ENCODE results near the gene DNAJC11. TPM values are rescaled to one million over a fixed set of nuclear protein-coding genes. Genes with fewer than 3 reads are reported as not detected.
"Not testable (repeated sequence)": the region's sequence is repeated elsewhere in the genome, so short reads cannot be mapped to it uniquely, and the experiment has no call there.

Gene DNAJC11
- total RNA-seq, 1 donor from 2014 or later: 24.5 TPM

GRCh38 chr1:6657138-6657537 is 44.5 kb downstream of the DNAJC11 start:
- FAIRE-seq: no peak
- DNase-seq (ENCODE audit: low spot score in 2 of 2): no peak

DNA sequence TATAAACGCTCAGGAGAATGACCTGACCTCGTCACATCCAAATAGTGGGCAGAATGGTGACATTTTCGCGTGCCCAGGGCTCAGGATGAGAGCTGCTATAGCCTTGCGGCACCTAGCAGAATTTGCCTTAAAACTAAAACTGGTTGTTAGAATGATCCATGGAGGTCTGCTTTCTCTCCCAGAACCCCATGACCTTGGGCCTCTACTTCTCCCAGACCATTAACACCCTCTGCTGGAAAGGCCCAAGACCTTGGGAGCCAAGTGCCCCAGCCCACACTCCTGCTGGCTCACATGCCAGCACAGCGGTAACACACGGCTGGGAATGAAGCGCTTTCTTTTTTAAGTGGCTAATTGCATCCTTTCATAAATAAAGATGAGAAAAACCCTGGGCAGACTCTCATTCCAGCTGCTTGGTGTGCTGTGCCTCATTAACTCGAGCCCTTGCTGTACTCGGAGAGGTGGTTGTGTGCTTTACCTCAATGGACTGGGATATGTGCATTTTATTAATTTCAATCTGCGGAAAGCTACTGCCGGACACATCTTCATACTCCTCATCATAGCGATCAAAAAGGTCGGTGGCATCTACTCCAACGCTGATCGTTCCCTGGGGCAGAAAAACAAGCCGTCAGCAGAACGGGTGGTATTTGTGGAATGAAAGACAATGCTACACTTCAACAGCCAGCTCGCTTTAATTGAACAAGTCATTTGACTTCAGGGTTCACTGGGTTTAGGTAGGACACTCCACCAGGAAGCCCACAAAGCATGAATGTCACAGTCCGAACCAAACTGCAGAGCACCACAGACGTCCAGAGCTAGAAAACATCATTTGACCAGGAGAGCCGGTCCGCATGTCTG is 48.0 kb downstream of the DNAJC11 start:
- no peak for DNase-seq (ENCODE audit: low spot score in 2 of 2)

GRCh38 chr1:6652986-6653385 is 48.6 kb downstream of the DNAJC11 start:
- FAIRE-seq (no peak), DNase-seq (ENCODE audit: low spot score in 2 of 2) (no peak)

More for the DNA sequence above, 48.0 kb downstream of the DNAJC11 start:
- FAIRE-seq: no peak

- no peak for DNase-seq (ENCODE audit: low spot score in 2 of 2)
- FAIRE-seq: no peak
These were observed 49.7 kb downstream of the DNAJC11 start for GRCh38 chr1:6651909-6652308.

GRCh38 chr1:6648556-6648955 is 53.1 kb downstream of the DNAJC11 start:
- no peak for FAIRE-seq

DNA sequence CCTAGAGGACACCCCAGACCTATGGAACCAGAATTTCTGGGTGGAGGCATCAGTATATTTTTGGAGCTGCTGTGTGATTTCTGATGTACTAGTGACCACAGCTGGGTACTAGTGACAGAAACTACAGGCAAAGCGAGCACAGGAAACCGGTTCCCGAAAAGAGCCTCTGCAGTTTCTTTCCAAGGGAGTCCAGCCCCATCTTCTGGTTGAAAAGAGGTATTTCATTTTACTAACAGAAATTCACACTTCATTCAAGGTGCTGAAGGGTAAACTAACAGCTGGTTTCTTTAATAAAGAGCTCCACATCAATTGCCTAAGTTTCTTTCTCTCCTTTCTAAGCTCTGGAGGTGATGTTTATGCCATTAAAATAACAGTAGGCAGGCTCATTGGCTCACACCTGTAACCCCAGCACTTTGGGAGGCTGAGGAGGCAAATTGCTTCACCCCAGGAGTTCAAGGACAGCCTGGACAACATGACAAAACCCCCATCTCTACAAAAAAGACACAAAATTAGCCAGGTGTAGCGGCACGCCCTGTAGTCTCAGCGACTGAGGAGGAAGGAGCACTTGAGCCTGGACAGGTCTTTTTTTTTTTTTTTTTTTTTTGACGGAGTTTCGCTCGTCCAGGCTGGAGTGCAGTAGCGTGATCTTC is 55.0 kb downstream of the DNAJC11 start:
- peak in 1 of 2 donors; percentile 70 for DNase-seq (ENCODE audit: low spot score in 2 of 2)
- no peak for FAIRE-seq

More at GRCh38 chr1:6648556-6648955, 53.1 kb downstream of the DNAJC11 start:
- no peak for DNase-seq (ENCODE audit: low spot score in 2 of 2)

DNA sequence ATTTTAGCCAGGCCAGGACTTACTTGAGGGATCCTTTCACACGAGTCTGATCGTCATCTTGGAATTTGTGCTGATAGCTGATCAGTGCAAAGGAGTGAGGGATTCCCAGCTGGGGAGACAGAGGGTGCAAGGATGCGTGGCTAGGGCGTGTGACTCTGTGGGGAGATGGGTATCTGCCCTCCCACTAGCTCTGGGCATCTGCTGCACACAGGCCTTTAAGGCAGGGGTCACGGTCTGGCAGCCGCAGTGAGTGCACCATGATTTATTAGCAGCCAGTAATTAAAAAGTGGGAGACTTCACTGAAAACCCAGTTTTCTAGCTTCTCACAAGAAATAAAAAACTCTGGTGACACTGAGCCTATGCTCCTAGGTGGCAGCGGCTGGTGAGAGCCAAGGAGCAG is 56.6 kb downstream of the DNAJC11 start:
- FAIRE-seq (no peak), DNase-seq (ENCODE audit: low spot score in 2 of 2) (no peak)

DNA sequence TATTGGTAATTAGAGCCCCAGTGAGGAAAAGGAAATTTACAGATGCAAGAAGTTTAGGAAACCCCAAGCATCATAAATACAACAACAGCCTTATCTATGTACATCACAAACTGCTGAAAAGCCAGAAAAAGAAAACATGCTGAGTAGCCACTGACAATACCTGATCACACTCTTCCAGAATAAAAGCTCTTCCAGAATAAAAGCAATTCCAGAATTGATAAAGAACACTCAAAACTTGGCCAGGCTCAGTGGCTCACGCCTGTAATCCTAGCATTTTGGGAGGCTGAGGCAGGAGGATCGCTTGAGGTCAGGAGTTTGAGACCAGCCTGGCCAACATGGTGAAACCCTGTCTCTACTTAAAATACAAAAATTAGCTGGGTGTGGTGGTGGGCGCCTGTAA is 60.7 kb downstream of the DNAJC11 start:
- FAIRE-seq; DNase-seq (ENCODE audit: low spot score in 2 of 2): not testable (repeated sequence)

DNA sequence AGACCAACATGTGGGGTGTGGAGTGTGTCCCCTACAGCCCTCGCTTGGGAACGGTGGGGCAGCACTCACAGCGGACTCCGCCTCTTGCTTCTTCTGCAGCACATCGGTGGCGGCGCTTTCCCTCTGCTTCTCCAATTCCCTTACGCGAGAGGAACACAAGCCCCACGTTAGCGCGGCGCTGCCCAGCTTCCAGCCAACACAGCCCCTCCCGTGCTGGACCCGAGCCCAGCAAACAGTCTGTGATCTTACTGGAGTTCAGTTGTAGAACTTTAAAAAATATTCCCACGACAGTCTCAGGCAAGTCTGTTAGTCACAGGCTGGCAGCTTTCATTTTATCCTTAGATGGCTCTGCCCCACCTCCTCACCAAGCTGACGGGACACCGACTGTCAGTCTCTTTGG is 63.4 kb downstream of the DNAJC11 start:
- DNase-seq (ENCODE audit: low spot score in 2 of 2) (peak in 1 of 2 donors; percentile 61), FAIRE-seq (no peak)

DNA sequence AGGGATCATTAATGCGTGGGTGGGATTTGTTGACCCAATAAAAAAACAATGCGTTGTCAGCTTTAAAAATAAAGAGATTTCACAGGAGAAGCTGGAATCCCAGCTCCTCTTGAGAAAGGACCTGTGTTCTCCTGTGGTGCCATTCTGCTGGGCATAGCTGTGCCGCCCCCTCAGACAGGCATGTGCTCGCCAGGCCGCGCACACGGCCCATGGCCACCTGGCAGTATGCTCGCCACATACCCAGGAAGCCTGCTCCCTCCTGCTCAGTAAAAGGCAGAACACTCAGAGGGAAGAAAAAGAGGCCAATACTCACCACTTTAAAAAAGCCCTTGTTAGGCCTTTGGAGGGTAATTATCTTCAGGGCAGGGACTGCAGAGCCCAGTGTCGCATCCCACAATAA is 63.8 kb downstream of the DNAJC11 start:
- FAIRE-seq (no peak), DNase-seq (ENCODE audit: low spot score in 2 of 2) (no peak)

GRCh38 chr1:6636778-6637177 is 64.8 kb downstream of the DNAJC11 start:
- DNase-seq (ENCODE audit: low spot score in 2 of 2); FAIRE-seq: not testable (repeated sequence)

DNA sequence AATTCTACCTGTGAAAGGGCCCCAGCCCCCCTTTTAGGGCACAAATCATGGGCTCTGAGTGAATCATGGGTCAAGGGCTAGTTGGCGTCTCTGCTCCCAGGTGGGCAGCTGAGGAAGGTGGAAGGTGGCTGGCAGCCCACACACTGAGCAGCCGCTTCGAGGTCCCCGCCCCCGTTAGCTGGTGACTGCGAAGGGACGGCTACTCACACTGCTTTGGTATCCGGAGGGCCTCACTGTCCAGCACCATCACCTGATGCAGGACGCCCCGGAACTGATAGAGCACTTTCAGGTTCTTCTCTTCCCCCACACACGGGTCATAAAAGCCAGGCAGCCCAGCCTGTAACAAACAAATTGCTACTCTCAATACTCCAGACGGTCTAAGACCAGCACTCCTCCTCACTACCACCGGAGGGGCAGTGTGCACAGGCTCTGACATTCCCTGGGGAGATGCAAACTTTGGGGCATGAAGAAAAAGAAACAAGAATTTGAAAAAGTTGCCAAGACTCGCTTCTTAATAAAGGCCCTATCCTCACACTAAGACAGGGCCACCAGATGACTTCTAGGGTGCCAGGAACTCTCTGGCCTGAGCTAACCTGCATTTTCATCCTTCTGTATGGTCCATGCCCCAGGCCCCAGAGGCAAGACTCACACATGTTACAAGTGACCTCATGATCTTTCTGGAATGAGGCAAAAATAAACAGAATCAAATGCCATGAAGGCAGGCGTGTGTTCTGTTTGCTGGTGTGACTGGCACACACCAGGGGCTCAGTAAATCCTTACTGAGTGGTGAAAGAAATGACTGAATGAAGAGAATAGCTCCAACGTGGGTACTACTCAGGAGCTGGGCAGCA is 65.5 kb downstream of the DNAJC11 start:
- DNase-seq (ENCODE audit: low spot score in 2 of 2) (no peak), FAIRE-seq (no peak)

DNA sequence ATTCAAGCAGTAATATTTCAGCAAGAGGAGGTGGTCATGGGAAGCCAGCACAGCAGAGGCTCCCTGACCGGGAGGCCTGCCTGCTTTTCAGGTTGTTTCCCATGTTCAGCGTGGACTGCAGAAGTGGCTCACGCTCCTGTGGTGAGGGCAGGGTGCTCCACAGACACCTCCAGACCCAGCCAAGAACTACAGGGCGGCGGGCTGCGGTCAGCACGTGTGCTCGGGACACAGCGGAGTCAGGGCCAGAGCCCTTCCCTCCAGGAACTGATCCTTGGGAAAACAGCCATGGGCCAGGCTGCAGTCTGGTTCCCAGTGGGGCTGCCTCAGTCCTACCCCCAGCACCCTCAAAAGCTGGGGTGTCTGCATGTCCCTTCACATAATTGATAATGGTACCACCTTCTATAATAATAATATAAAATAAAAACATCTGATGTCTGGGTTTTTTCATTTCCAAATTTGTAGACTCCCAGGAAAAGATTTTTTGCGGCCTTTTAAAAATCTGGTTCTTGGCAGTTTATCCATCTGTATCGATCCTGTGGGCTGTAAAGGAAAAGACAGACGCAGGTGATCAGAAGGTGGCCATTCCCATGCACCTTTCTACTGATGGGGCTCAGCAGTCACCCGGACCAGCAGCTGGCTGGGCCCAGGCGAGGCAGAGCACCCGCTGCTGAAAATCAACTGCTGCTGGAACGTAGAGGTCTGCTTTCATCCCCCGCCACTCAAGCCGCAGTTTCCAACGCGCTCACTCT is 66.3 kb downstream of the DNAJC11 start:
- no peak for FAIRE-seq

DNA sequence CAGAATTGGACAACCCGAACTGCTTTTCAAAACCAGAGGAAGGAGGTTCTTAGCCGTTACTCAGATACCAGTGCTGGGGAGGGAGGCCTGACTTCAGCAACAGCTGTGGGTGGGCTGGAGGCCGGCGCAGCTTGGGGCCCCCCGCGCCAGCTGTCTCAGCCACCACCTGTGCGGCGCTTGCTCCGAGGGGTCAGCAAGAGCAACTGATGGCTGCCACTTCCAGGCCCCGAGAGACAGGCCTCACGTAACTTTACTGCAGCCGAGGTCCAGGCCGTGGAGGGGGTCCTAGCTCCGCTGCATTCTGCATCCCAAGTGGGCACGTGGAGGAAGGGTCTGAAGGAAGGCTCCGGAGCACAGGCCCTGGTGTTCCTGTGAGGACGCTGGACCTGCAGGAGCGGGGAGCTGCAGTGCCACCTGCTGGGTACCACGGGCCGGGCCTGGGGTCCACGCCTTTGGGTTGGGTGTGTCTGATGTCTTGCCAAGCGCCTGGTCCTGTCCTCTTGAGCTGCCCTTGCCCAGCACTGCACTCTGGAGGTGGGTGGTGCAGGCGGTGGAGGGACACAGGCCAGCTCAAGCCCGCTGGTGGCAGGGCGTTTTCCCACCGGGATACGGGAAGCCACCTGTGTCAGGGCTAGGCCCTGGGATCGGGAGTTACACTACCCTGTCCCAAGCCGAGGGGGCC is 67.1 kb downstream of the DNAJC11 start:
- peak in 1 of 2 donors; percentile 65 for DNase-seq (ENCODE audit: low spot score in 2 of 2)
- FAIRE-seq: no peak

More for the DNA sequence above, 66.3 kb downstream of the DNAJC11 start:
- no peak for DNase-seq (ENCODE audit: low spot score in 2 of 2)

DNA sequence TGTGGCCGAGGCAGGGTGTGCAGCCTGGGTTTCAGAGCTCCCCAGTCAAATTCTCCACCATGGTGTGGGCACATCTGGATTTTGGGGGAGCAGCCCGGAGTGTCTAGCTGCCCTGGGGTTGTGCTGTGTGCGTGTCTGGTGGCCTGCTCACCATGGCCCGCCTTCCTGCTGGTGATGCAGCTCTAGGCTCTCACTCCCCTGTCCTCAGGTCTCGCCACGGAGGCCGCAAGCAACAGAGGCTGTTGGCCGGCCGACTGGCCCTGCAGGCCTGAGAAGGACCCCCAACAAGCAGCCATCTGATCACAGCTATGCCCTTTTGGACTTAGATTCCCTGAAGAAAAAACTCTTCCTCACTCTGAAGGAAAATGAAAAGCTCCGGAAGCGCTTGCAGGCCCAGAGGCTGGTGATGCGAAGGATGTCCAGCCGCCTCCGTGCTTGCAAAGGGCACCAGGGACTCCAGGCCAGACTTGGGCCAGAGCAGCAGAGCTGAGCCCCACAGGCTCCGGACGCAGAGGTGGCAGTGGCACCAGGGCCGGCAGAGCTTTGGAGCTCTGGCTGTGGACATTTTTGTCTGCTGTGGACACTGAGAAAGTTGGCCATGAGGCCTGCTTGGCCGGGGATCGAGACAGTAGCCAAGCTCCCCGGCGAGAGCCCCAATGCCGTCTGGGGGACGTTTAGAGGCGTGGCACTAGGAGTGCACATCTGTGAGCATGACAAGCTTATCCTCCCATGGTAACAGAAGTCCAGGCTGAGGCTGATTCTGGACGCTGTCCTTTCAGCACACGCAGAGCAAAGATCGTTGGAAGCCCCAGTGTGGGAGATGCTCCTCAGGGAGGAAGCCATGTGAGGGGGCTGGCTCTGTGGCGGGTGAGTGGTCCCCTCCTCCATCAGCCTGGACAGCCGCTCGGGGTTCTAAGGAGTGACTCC is 68.8 kb downstream of the DNAJC11 start:
- DNase-seq (ENCODE audit: low spot score in 2 of 2) (no peak), FAIRE-seq (no peak)

- no peak for DNase-seq (ENCODE audit: low spot score in 2 of 2)
- no peak for FAIRE-seq
These were observed 70.6 kb downstream of the DNAJC11 start for GRCh38 chr1:6631058-6631457.

- FAIRE-seq: no peak
These were observed 71.6 kb downstream of the DNAJC11 start for GRCh38 chr1:6630027-6630426.

GRCh38 chr1:6628971-6629479 is 72.6 kb downstream of the DNAJC11 start:
- no peak for DNase-seq (ENCODE audit: low spot score in 2 of 2)
- no peak for FAIRE-seq

More at GRCh38 chr1:6630027-6630426, 71.6 kb downstream of the DNAJC11 start:
- no peak for DNase-seq (ENCODE audit: low spot score in 2 of 2)

Data from frontal cortex (tissue), 4 donors.